Measurements from ENCODE around the gene SERPINB2.

The SERPINB2 gene

GRCh38 chr18:63869851-63870250 is 17.7 kb upstream of the SERPINB2 start:
- H4K20me1 ChIP-seq (ENCODE audit: insufficient read depth, low read length) = no peaks in the 10 kb centered on the region
- no peaks in the 10 kb centered on the region for H3K36me3 ChIP-seq (ENCODE audit: insufficient read depth, low read length)
- no peak overlapping the region for H2AFZ ChIP-seq (ENCODE audit: low read length)
- H3F3A ChIP-seq (ENCODE audit: insufficient read depth, low read length) = no peaks in the 10 kb centered on the region
- no peaks in the 10 kb centered on the region for H3K79me2 ChIP-seq (ENCODE audit: insufficient read depth, low read length)
- H3K4me3 ChIP-seq (ENCODE audit: low read depth, low read length, poor library complexity, severe bottlenecking) = no peak overlapping the region
- no peak overlapping the region for H3K27ac ChIP-seq (ENCODE audit: low read depth, low read length, poor library complexity, severe bottlenecking)
- no peaks in the 10 kb centered on the region for H3K4me1 ChIP-seq (ENCODE audit: insufficient read depth, low read length, severe bottlenecking)
- no peaks in the 10 kb centered on the region for H3K9me2 ChIP-seq (ENCODE audit: low read depth, low read length)
- no peaks in the 10 kb centered on the region for H3K27me3 ChIP-seq (ENCODE audit: insufficient read depth, low read length)
- H3K9ac ChIP-seq (ENCODE audit: low read length) = no peak overlapping the region
- no peak for TF ChIP-seq EZH2 (IDR thresholded peaks at IDR 0.05; ENCODE audit: borderline replicate concordance, low read length)
- no peak for TF ChIP-seq CTCF (IDR thresholded peaks at IDR 0.05; ENCODE audit: low read length)
- no peak overlapping the region for H3K4me2 ChIP-seq (ENCODE audit: low read length)
- no peaks in the 10 kb centered on the region for H3K9me3 ChIP-seq (ENCODE audit: low read length)

- Histone ChIP-seq H4K20me1 (ENCODE audit: insufficient read depth, low read length) (no peaks in the 10 kb centered on the region), H3K79me2 (ENCODE audit: insufficient read depth, low read length) (no peaks in the 10 kb centered on the region), H3F3A (ENCODE audit: insufficient read depth, low read length) (no peaks in the 10 kb centered on the region), H3K4me1 (ENCODE audit: insufficient read depth, low read length, severe bottlenecking) (no peaks in the 10 kb centered on the region), H3K27ac (ENCODE audit: low read depth, low read length, poor library complexity, severe bottlenecking) (no peak overlapping the region), H3K36me3 (ENCODE audit: insufficient read depth, low read length) (no peaks in the 10 kb centered on the region), H3K9me3 (ENCODE audit: low read length) (no peaks in the 10 kb centered on the region), H3K4me3 (ENCODE audit: low read depth, low read length, poor library complexity, severe bottlenecking) (no peak overlapping the region), H3K9ac (ENCODE audit: low read length) (no peak overlapping the region), H3K4me2 (ENCODE audit: low read length) (no peak overlapping the region), H3K27me3 (ENCODE audit: insufficient read depth, low read length) (no peaks in the 10 kb centered on the region), H3K9me2 (ENCODE audit: low read depth, low read length) (no peaks in the 10 kb centered on the region), H2AFZ (ENCODE audit: low read length) (no peak overlapping the region)
- no peak for TF ChIP-seq EZH2 (IDR thresholded peaks at IDR 0.05; ENCODE audit: borderline replicate concordance, low read length)
- TF ChIP-seq CTCF (IDR thresholded peaks at IDR 0.05; ENCODE audit: low read length) = no peak
Measured at GRCh38 chr18:63871836-63872235, 15.7 kb upstream of the SERPINB2 start.

GRCh38 chr18:63872586-63872985 is 14.9 kb upstream of the SERPINB2 start:
- TF ChIP-seq CTCF (IDR thresholded peaks at IDR 0.05; ENCODE audit: low read length) (no peak), EZH2 (IDR thresholded peaks at IDR 0.05; ENCODE audit: borderline replicate concordance, low read length) (no peak)
- Histone ChIP-seq H3K27ac (ENCODE audit: low read depth, low read length, poor library complexity, severe bottlenecking) (no peak overlapping the region), H3K4me3 (ENCODE audit: low read depth, low read length, poor library complexity, severe bottlenecking) (no peak overlapping the region), H2AFZ (ENCODE audit: low read length) (no peak overlapping the region), H3K9me3 (ENCODE audit: low read length) (no peaks in the 10 kb centered on the region), H3F3A (ENCODE audit: insufficient read depth, low read length) (no peaks in the 10 kb centered on the region), H3K9me2 (ENCODE audit: low read depth, low read length) (no peaks in the 10 kb centered on the region), H4K20me1 (ENCODE audit: insufficient read depth, low read length) (no peaks in the 10 kb centered on the region), H3K27me3 (ENCODE audit: insufficient read depth, low read length) (no peaks in the 10 kb centered on the region), H3K36me3 (ENCODE audit: insufficient read depth, low read length) (no peaks in the 10 kb centered on the region), H3K4me2 (ENCODE audit: low read length) (no peak overlapping the region), H3K79me2 (ENCODE audit: insufficient read depth, low read length) (no peaks in the 10 kb centered on the region), H3K4me1 (ENCODE audit: insufficient read depth, low read length, severe bottlenecking) (no peaks in the 10 kb centered on the region), H3K9ac (ENCODE audit: low read length) (no peak overlapping the region)
